GM12873 (cell line): ENCODE results near the gene EIF6.

Experiments used
- TF ChIP-seq, protein P1 (sequence below): IDR thresholded peaks from 2 replicates; pipeline ENCODE4 v1.5.1; 2012; ENCODE audit warnings: low read depth, mild to moderate bottlenecking, moderate library complexity, low read length, control low read depth; ENCODE audit not compliant: insufficient read depth; ENCODE audit errors: missing control alignments

EIF6 gene

GRCh38 chr20:35279533-35280174 is 4.9 kb downstream of the EIF6 start:
- TF ChIP-seq, protein P1, sequence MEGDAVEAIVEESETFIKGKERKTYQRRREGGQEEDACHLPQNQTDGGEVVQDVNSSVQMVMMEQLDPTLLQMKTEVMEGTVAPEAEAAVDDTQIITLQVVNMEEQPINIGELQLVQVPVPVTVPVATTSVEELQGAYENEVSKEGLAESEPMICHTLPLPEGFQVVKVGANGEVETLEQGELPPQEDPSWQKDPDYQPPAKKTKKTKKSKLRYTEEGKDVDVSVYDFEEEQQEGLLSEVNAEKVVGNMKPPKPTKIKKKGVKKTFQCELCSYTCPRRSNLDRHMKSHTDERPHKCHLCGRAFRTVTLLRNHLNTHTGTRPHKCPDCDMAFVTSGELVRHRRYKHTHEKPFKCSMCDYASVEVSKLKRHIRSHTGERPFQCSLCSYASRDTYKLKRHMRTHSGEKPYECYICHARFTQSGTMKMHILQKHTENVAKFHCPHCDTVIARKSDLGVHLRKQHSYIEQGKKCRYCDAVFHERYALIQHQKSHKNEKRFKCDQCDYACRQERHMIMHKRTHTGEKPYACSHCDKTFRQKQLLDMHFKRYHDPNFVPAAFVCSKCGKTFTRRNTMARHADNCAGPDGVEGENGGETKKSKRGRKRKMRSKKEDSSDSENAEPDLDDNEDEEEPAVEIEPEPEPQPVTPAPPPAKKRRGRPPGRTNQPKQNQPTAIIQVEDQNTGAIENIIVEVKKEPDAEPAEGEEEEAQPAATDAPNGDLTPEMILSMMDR, result no peak

DNA sequence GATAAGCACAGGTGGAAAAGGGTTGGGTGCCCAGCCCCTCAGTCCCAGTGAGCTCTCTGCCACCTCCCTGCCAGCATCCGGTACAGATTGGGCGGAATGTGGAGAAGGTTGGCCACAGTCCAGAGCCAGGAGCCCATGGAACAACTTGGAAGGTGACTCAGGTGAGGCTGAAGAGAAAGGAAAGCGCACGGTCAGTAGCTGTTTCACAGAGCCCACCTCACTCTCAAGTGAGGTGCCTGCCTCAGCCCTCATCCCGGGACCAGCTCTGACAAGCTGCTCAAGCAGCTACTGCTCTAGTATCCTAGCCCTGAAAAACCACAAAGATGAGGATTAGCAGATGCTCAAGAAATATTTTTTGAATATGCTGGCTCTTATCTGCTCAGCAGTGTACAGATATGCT is 5.5 kb downstream of the EIF6 start:
- TF ChIP-seq, protein P1, result no peak

GRCh38 chr20:35277531-35278395 is 6.8 kb downstream of the EIF6 start, which contains the start of gene MMP24OS:
MMP24OS (minus strand) TSS chr20:35278122; CDS start chr20:35277929, 193 bp downstream.
- TF ChIP-seq, protein P1, result peak; percentile 37

DNA sequence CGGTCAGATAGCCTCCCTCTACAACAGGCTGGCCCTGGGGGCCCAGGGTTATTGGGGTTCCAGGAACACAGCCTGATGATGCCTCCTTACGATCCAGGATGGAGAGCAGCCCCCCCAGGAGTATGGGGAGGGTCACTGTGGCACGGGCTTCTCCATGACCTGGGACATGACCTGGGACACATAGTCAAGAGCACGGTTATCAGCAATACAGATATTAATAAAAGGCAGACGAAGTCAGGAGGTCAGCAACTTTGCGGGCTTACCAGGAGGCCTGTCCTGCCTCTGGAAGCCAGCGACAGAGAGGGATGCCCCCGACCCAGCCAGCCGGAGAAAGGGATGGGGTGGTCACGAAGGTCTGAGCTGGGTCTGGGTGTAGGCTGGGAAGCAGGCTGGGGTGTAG is 7.4 kb downstream of the EIF6 start:
- TF ChIP-seq, protein P1, result no peak

DNA sequence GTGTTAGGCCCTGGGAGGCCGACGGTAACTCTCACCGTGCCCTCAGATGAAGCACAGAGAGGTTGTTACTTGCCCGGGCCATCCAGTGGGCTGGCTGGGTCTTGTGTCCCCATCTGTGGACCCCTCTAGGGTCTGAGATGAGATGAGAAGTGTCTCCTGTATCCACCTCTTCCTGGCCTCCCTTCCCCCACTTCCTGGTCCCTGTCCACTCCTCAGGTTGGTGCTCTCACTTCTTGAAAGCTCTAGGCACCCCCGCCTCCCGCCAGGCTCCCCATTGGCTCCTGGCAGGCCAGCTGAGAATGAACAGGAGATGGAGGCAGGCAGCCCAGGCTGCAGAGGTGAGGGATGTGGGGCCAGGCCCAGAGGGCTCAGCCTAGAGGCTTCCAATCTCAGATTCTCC is 8.2 kb downstream of the EIF6 start:
- TF ChIP-seq, protein P1, result no peak

- TF ChIP-seq, protein P1, result no peak
Observed at GRCh38 chr20:35275741-35276251, 8.8 kb downstream of the EIF6 start.
